K562 (cell line): Measurements from ENCODE around the gene GRIN1. TPM values are rescaled to one million over a fixed set of nuclear protein-coding genes. Genes with fewer than 3 reads are reported as not detected.

Source experiments
- ASH1L ChIP-seq: fragments of 450-650 bp; IDR thresholded peaks from 2 replicates; pipeline ENCODE4 v1.6.1; 2018; ENCODE audit warnings: borderline replicate concordance, mild to moderate bottlenecking, low read depth; ENCODE audit not compliant: partially characterized antibody
- DNMT1 ChIP-seq: fragments of 450-650 bp; IDR thresholded peaks from 2 replicates; pipeline ENCODE4 v1.6.1; 2016; ENCODE audit warnings: antibody characterized with exemption, mild to moderate bottlenecking
- MIER1 ChIP-seq: fragments of 450-650 bp; IDR thresholded peaks from 2 replicates; pipeline ENCODE4 v1.6.1; 2016; ENCODE audit warnings: antibody characterized with exemption, mild to moderate bottlenecking, low read depth
- RBM25 ChIP-seq: fragments of 200-400 bp; formaldehyde crosslinking; IDR thresholded peaks from 2 replicates; pipeline ENCODE4 v1.6.1; 2018; ENCODE audit warnings: low read length, low read depth, moderate library complexity; ENCODE audit not compliant: severe bottlenecking
- TRIM25 ChIP-seq: fragments of 450-650 bp; IDR thresholded peaks from 2 replicates; pipeline ENCODE4 v1.7.0; 2016; ENCODE audit warnings: borderline replicate concordance
- YY1 ChIP-seq, 3 experiments: IDR thresholded peaks; 2 replicates each; pipeline ENCODE4 v1.6.1; 2011; ENCODE audit warnings: low read length in 2 of 3, mild to moderate bottlenecking in 2 of 3, moderate library complexity in 2 of 3, borderline replicate concordance in 1 of 3, control low read depth in 1 of 3, low read depth in 1 of 3; ENCODE audit not compliant: insufficient read depth in 3 of 3, insufficient replicate concordance in 2 of 3, control insufficient read depth in 1 of 3, insufficient read length in 1 of 3; ENCODE audit errors: extremely low read depth in 1 of 3
- ZNF785 ChIP-seq: fragments of 250-450 bp; sonication (Bioruptor Pico); IDR thresholded peaks from 2 replicates; pipeline ENCODE4 v1.4.0; 2020; ENCODE audit warnings: mild to moderate bottlenecking
- polyA plus RNA-seq, 8 experiments: library from polyadenylated mRNA; depleted of rRNA in 4 of 8; stranded (reverse) in 5 of 8; unstranded in 3 of 8; fragments of >200 nt; fragmentation: Nextera tagmentation in 2 of 8; fragmentation: Illumina TruSeq in 1 of 8; extraction: Ambion mirVana in 2 of 8; extraction: Trizol in 1 of 8; gene quantifications; 2 replicates each; pipeline versions ENCODE4 v1.2.1 to v1.2.3, GENCODE V29; 2011 to 2014; ENCODE audit warnings: inconsistent platforms in 1 of 8, missing spikeins in 1 of 8
- total RNA-seq, 7 experiments: library from RNA; depleted of rRNA in 6 of 7; stranded (reverse); fragments of >200 nt in 6 of 7; fragmentation: Illumina TruSeq in 2 of 7; extraction: Trizol in 2 of 7; gene quantifications; 2 replicates each; pipeline versions ENCODE4 v1.2.1 to v1.2.3, GENCODE V29; 2011 to 2021; ENCODE audit warnings: low replicate concordance in 1 of 7
- TF ChIP-seq, protein P1 (sequence below): fragments of 450-650 bp; formaldehyde crosslinking; IDR thresholded peaks from 2 replicates; pipeline ENCODE4 v1.4.0; 2022; ENCODE audit warnings: mild to moderate bottlenecking, moderate library complexity
- TF ChIP-seq, protein P2 (sequence below): fragments of 250-450 bp; sonication (Bioruptor Pico); IDR thresholded peaks from 2 replicates; pipeline ENCODE4 v1.9.0; 2021; ENCODE audit warnings: mild to moderate bottlenecking, inconsistent platforms

The GRIN1 gene
- total and polyA plus RNA-seq, 9 of the 15 experiments (the other 6 are each of a cell fraction or from before 2014, with no cell fraction given), result 0.03 to 0.35 (median 0.16) TPM; not detected in 6

DNA sequence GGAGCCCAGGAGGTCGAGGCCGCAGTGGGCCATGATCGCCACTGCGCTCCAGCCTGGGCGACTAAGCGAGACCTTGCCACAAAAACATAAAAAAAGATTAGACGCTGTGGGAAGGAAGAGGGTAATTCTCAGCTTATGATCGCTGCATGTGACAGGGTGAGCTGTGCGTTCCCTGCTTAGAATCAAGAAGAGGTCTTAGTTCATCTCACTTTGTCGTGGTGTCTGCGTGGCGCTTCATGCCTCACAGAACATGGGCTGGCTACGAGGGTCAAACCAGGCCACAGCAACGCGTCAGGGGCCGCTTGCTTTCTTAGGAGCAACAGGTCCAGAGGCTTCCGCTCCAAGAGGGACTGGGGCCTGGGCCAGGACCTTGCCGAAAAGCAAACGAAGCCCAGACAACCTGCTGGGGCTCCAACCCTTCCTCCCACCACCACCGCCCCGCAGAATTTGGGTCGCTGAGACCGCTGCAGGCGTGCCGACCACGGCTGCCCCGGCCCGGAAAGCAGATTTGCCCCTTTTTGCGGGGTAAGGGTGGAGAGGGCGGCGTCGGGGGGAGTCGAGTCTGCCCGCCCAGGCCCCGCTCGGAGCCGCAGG lies 10.0 kb upstream of the GRIN1 start (continued):
- no peak for TF ChIP-seq RBM25
- TF ChIP-seq YY1 (IDR thresholded peaks at IDR 0.05; ENCODE audit: borderline replicate concordance in 1 of 3, control insufficient read depth in 1 of 3, extremely low read depth in 1 of 3, insufficient read depth in 3 of 3, insufficient read length in 1 of 3, insufficient replicate concordance in 2 of 3, low read depth in 1 of 3, low read length in 2 of 3), result no peak
- no peak for TF ChIP-seq MIER1
- TF ChIP-seq, protein P1, sequence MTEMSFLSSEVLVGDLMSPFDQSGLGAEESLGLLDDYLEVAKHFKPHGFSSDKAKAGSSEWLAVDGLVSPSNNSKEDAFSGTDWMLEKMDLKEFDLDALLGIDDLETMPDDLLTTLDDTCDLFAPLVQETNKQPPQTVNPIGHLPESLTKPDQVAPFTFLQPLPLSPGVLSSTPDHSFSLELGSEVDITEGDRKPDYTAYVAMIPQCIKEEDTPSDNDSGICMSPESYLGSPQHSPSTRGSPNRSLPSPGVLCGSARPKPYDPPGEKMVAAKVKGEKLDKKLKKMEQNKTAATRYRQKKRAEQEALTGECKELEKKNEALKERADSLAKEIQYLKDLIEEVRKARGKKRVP (CRISPR knock-in tag), result no peak
- TF ChIP-seq TRIM25, result no peak
- TF ChIP-seq, protein P2, sequence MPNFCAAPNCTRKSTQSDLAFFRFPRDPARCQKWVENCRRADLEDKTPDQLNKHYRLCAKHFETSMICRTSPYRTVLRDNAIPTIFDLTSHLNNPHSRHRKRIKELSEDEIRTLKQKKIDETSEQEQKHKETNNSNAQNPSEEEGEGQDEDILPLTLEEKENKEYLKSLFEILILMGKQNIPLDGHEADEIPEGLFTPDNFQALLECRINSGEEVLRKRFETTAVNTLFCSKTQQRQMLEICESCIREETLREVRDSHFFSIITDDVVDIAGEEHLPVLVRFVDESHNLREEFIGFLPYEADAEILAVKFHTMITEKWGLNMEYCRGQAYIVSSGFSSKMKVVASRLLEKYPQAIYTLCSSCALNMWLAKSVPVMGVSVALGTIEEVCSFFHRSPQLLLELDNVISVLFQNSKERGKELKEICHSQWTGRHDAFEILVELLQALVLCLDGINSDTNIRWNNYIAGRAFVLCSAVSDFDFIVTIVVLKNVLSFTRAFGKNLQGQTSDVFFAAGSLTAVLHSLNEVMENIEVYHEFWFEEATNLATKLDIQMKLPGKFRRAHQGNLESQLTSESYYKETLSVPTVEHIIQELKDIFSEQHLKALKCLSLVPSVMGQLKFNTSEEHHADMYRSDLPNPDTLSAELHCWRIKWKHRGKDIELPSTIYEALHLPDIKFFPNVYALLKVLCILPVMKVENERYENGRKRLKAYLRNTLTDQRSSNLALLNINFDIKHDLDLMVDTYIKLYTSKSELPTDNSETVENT (CRISPR knock-in tag), result no peak
- TF ChIP-seq ZNF785 (CRISPR knock-in tag), result no peak
- TF ChIP-seq DNMT1, result no peak
- no peak for TF ChIP-seq ASH1L
